NCI-H446 (cell line): ENCODE results near the gene PIK3R4.
A peak's percentile ranks its signal among the peaks of the same experiment; 100 is the strongest.

Source experiments
- DNase-seq, 2 experiments: peaks; one replicate each; lab custom pipeline; 2025; lab: John Stamatoyannopoulos, UW

PIK3R4 gene

GRCh38 chr3:130688697-130689470 is 57.7 kb downstream of the PIK3R4 start:
- no peak for DNase-seq

- DNase-seq, result no peak
Observed at GRCh38 chr3:130688015-130688688, 58.5 kb downstream of the PIK3R4 start.

GRCh38 chr3:130687327-130687726 is 59.3 kb downstream of the PIK3R4 start:
- DNase-seq, result no peak

- DNase-seq, result no peak
Observed at GRCh38 chr3:130686833-130687232, 59.8 kb downstream of the PIK3R4 start.

- no peak for DNase-seq
Observed at GRCh38 chr3:130682131-130682530, 64.5 kb downstream of the PIK3R4 start.

- no peak for DNase-seq
Observed at GRCh38 chr3:130679218-130679617, 67.4 kb downstream of the PIK3R4 start.

GRCh38 chr3:130677343-130677742 is 69.3 kb downstream of the PIK3R4 start:
- no peak for DNase-seq

GRCh38 chr3:130671545-130672312 is 74.9 kb downstream of the PIK3R4 start:
- DNase-seq, result no peak

- no peak for DNase-seq
Observed at GRCh38 chr3:130669740-130670139, 76.9 kb downstream of the PIK3R4 start.

GRCh38 chr3:130663092-130663491 is 83.5 kb downstream of the PIK3R4 start:
- DNase-seq, result no peak

GRCh38 chr3:130662501-130662996 is 84.1 kb downstream of the PIK3R4 start:
- no peak for DNase-seq

- DNase-seq, result peak in 1 of 2 experiments; percentile 20
Observed at GRCh38 chr3:130661140-130661891, 85.3 kb downstream of the PIK3R4 start.

- no peak for DNase-seq
Observed at GRCh38 chr3:130659911-130660310, 86.7 kb downstream of the PIK3R4 start.

GRCh38 chr3:130658678-130659077 is 88.0 kb downstream of the PIK3R4 start:
- DNase-seq, result peak; percentile 16 to 61

GRCh38 chr3:130656627-130657026 is 90.0 kb downstream of the PIK3R4 start:
- DNase-seq, result no peak

GRCh38 chr3:130654921-130655320 is 91.7 kb downstream of the PIK3R4 start:
- DNase-seq, result no peak

- DNase-seq, result no peak
Observed at GRCh38 chr3:130654091-130654490, 92.5 kb downstream of the PIK3R4 start.

- no peak for DNase-seq
Observed at GRCh38 chr3:130649061-130649654, 97.5 kb downstream of the PIK3R4 start.

- DNase-seq, result no peak
Observed at GRCh38 chr3:130648293-130648692, 98.3 kb downstream of the PIK3R4 start.

- no peak for DNase-seq
Observed at GRCh38 chr3:130645261-130645660, 101.4 kb downstream of the PIK3R4 start.

GRCh38 chr3:130644628-130645253 is 101.9 kb downstream of the PIK3R4 start:
- no peak for DNase-seq
